COLO829 (cell line): Measurements from ENCODE around the gene PRDM5.

ENCODE experiments used
- DNase-seq: peaks from one replicate; pipeline ENCODE4 v3.0.0; 2012; ENCODE audit warnings: low spot score

The PRDM5 gene

DNA sequence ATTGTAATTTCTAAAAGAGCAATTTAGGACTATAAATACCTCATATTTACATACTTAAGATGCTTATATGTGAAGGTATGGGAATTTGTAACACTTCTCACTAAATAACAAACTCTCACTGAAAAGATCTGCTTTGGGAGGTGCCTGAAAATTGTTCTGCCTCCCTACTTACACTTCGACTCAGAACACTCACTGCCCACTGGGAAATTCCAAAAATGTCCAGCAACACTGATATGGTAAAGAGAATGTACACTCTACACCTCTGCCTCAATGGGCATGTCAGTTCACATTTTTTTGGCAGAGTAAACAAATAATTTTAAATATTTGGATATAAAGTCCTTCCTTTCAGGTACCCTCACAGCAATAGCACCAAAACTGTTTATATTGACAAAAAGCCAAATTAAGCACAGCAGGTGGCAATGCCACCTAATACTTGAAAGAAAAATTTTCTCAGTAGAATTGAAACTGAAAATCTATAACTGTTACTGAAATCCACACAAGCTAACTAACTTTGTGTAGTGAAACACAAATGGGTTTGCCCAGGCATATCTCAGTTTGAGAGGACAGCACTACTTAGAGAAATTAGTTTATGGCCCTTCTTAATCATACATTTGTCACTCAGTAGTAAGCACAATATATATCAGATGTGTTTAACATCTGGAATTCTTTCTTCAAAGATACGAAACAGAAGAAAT lies 67.1 kb downstream of the PRDM5 start:
- DNase-seq = no peak

DNA sequence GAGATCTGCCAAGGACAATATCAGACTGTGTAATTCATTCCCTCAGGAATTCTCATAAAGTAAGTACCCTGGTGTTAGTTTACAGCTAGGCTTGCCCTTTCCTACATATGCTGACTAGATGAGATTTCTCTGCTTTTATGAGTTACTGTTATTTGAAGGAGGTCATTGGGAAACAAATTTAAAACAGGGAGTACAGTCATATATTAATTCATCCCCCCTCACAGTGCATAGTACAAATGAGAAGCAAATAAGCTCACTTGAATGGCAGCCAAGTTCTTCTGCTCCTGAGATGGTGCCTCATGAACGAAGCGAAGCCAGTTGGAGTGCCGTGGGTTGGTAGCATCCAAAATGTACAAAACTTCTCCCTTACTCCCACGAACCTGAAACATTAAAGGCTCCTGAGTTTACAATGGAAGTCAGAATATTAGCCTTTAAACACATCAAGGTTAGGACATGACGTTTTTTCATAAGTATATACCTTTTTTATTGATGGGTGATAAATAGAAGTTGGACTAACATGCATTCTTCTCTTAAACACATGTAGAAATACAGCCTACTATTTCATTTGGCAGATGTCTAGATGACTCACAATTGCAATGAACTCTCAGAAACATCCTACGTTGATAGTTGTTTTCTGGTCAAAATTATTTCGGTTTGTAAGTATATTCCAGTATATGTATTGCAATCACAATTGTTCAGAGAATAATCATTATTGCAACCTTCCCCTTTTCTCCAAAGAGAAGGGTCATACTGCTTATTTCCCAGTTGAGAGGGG lies 69.2 kb downstream of the PRDM5 start:
- DNase-seq = no peak

DNA sequence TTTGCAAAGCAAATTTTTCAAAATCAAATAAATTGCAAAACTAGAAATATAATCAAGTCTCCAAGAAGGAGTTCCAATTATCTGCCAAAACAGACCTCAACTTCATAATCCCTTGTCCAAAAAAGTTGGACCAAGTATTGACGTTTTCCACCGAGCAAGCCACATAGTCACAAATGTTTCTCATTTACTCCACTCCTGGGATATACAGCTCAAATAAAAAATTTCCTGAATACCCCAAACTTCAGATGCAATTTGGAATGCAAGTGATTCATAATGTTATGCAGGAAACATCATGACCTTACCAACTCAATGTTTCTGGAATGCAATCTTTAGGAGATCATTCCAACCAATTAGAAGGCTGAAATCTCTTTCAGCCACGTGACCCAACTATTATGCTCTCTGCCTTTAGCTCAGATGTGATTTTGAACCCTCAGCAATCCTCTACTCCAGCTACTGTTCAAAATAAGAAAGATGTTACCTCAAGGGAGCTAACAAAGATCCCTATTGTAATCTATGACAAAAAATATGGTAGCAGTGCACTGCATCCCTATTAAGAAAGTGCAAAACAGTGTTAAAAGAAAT lies 72.4 kb downstream of the PRDM5 start:
- DNase-seq = no peak

DNA sequence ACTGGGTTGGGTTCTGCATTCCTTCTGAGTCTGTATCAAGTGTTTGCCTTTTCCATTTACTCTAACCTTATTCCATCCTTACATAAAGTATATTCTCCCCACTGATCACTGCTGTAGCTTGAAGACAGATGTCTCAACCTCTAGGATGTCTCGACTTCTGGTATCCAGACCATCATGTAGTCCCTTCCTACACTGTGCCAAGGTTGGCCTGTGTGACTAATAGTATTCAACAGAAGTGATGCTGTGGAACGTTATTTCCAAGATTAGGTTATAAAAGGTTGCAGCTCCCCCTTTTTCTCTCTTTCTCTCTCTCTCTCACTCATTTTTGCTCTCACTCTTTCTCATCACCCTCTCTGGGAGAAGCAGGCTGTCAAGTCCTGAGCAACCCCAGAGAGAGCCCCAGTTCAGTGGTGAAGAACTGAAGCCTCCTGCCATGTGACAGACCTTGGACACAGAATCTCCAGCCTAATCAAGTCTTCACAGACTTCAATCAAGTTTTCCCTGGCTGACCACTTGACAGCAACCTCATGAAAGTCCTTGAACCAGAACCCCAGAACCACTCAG lies 75.4 kb downstream of the PRDM5 start:
- DNase-seq = no peak

DNA sequence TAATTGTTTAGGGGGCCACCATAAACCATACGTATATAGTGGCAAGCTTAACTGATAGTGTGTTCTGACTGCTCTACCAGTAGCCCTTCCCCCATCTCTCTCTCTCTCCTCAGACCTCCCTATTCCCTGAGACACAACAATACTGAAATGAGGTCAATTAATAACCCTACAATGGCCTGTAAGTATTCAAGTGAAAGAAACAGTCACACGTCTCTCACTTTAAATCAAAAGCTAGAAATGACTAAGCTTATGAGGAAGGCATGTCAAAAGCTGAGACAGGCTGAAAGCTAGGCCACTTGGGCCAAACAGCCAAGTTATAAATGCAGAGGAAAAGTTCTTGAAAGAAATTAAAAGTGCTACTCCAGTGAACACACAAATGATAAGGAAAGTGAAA lies 78.0 kb downstream of the PRDM5 start:
- no peak for DNase-seq

DNA sequence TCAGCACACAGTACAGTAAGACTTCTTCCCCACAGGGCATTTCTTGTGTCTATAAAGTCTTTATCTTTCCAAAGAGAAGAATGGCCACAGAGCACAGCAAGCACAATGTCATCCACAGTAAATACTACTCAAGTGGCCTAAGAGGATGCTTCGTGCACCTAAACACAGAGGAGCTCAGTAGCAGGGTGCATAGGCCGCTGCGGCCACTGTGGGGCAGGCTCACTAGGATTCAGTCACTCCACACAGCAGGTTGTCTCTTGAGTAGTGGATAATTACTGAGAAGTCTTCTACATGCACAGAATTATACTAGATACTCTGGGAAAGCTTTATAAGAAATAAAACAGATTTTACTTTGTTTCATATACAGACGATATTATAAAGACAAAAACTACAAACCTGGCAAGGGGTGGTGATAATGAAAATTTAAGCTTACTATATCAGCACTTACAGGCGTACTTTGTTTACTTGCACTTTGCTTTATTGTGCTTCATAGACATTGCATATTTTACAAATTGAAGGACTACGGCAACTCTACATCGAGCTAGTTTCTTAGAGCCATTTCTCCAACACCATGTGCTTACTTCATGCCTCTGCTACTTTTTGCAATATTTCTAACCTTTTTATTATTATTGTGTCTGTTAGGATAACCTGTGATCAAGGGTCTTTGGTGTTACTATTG lies 78.5 kb downstream of the PRDM5 start:
- DNase-seq = peak; percentile 19

DNA sequence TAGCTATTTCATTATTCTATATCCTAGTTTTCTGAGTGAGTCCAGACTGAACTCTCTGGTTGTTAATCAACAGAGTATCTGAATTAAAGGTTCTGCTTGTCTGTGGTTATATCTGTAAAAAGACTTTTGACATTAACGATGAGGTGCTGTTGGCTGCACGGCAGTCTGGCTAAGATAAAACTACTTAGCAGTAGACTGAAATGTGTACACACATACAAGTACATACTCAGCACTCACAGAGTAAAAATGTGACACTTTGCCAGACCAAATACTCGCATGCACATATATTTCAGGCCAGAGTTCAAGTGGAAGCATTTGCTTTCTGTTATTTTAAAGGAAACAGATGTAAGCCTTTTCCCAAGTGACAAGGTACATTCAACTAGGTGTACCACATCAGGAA lies 80.5 kb downstream of the PRDM5 start:
- no peak for DNase-seq

DNA sequence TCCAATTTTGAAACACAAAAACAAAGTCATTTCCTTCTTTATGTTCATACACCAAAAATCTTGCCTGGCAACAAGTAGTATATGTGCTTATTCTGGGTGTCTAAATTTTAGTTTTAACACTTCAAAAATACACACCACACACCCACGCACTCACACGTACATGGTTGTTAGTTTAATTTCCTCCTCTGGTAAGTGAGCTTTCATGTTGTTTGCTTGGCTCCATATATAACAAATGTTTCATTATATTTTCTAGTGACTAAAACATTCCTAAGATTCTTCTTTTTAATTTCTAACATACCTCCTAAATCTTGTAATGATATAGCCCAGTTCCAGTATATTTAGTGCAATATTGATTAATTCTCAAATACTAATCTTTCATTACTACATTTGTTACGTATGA lies 80.9 kb downstream of the PRDM5 start:
- peak; percentile 45 for DNase-seq

DNA sequence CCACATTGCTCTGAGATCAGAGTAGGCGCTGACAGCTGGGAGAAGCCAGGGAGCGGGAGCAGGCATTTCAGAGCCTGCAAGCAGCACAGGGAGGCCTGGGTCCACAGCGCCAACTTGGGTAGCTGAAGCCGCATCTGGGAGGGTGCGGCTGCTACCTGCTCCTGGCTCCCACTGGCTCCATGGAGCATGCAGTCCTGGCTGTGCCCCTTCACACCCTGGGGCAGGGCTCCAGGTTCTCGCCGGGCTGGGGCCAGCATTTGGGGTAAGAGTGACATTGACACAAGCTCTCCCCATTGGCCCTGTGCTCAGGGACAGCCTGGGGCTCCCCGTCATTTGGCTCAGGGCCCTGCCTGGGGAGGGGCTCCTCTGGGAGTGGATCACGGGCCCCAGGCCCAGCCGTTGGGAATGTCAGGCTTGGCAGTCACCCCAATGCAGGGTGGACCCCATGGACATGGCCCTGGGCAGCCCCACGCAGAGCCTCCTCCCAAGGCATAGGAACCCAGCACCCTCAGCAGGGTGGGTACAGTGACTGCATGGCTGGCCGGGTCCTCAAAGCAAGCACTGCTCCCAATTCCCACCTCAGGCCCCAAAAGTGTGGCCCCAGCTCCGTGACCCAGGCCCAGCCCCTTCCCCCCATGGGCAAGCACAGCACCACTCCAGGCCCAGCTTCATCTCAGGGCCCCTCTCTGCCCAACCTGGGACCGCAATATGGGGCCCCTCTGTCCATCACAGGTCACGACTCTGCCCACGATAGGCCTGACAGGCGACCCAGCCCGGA lies 82.4 kb downstream of the PRDM5 start:
- DNase-seq = no peak

DNA sequence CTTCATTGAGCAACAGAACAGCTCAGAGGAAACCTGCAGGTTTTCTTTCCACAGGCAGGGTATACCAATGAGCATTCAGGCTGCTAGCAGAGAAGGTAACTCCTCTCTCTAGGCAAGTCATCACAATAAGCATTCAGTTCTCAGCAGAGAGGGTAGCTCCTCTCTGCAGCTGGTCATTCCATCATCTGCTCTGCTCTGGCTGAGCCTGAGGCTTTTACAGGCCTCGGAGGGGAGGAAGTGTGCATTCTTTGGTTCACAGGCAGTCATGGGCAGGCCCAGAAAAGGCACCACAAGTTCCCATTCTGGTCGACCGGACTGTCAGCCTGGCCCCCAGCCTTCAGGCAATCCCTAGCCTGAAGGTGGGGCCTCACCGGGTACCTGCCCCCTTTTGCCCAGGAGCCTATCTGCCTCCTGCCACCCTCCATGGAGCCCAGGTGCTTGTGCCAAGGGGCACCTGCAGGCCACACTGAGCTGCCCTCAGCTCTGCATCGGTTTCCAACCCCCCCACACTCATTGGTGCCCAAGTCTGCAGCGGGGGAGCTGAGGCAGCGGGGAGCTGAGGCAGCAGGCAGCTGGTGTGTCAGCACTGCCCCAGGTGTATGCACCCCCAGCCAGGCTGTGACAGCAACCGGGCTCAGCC lies 83.1 kb downstream of the PRDM5 start:
- DNase-seq = no peak

DNA sequence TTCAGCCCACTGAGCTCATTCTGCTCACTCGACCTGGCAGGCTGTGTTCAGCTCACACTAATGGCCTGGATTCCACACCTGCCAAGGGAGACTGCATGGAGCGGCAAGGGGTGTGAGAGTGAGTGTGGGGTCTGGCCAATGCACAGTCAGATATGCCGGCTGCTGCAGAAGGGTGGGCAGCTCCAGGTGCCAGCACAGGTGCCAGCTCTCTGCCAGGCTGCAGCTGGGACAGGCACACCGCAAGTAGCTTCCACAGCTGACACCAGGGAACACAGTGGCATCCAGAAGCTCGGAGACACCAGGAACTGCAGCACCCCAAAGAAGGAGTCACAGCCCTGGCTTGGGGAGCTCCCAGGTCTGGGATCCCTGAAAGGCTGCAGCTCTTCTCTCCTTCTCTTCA lies 83.7 kb downstream of the PRDM5 start:
- no peak for DNase-seq

DNA sequence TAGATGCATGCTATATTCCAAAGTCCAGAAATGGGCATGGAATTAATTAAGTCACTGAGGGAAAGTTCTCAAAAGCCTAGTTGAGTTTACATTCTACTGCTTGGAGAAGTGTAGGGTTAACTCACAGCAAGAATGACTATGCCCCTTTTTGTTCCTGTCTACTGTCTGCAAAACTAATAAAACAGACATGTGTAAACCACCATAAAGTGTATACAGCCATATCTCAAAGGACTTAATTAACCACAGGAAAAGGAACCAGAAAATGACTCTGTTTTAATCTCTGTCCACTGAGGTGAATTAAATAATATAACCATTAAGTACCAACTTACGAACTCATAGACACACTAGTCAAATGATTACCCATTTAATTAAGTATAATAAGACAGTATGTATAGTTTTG lies 84.9 kb downstream of the PRDM5 start:
- no peak for DNase-seq

DNA sequence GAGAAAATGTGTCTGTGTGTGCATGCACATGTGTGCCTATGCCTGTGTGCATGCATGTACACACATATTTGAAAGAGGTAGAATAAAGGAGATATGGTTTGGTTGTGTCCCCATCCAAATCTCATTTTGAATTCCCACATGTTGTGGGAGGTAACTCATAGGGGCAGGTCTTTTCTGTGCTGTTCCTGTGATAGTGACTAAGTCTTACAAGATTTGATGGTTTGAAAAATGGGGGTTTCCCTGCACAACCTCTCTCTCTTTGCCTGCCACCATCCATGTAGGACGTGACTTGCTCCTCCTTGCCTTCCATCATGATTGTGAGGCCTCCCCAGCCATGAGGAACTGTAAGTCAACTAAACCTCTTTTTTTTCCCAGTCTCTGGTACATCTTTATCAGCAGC lies 87.2 kb downstream of the PRDM5 start:
- DNase-seq = no peak

DNA sequence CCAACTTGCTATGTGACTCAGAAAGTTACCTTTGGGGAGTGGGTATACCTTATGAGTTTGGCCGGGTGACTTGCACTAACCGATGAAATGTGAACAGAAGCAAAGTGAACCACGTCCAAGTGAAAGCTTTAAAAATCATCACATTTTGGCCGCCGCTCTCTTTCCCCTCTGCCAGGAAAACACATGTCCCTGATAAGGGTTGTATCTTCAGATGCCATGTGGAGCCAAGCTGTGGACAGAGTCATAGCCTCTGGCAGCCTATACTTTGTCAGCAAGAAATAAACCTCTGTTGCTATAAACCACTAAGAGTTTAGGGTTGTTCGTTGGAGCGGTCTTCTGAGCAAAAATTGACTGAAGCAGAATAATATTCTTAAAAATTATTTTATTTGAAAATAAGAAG lies 92.3 kb downstream of the PRDM5 start:
- no peak for DNase-seq

DNA sequence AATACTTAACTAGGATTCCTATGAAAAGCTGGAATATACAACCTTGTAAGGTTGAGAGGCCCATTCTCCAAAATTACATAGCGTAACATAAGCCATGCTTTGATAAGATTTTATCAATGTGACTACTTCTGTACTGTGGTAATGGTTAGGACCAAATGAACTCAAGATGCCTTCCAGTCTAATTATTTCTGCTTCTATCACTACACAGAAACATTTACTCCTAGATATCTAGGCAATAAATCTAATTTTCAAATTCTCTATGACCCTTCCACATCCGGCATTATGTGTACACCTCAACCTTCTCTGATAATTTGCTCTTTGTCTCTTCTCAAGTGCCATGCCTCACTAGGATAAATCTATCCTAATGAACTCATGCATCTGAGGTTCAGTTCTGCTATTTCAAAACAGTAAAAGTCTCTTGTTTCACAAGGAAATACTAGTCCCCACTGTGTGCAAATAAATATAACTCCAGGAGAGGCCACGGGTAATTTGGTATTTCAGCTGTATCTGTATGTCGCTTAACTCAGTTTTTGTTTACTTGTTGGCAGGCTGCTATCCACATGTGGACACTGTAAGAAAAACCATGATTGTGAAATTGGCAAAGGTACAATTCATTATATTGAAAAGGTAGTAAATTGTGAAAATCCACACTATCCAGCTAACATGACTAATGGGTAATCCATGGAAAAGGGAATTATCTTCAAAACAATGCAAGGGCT lies 93.3 kb downstream of the PRDM5 start:
- DNase-seq = no peak

DNA sequence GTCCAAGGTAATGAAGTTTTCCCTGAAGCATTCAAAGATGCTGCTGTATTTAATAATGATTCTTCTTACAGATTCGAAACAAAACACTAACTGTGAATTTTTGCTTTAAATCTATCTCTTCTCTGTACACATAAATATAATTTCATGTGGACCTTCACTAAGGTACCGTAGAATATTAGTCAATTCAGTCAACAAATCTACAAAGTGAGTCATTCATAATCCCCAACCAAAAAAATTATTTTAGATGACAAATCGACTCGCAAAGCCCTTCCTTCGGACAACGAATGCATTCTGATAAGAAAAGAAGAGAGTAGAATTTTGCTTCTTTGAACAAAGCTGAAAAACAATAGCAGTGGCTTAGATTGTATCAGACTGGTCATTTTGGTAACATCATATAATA lies 95.7 kb downstream of the PRDM5 start:
- no peak for DNase-seq

DNA sequence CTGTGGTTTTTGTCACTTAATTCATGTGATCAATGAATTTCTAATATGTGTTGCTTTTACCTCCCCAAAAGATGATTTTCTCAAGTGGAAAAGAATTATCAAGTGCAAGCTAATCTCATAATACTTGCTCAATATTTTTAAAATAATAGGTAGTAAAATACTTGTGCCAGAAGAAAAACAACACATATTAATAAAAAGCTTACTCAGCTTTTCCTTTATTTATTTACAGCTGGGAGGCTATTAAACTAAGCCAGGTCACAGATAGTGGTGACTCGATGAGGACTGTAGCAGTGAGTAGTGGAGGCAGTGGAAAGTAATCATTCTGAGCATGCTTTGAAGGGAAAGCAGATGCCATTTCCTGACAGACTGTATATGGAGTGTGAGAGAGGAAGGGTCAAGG lies 96.1 kb downstream of the PRDM5 start:
- DNase-seq = no peak

DNA sequence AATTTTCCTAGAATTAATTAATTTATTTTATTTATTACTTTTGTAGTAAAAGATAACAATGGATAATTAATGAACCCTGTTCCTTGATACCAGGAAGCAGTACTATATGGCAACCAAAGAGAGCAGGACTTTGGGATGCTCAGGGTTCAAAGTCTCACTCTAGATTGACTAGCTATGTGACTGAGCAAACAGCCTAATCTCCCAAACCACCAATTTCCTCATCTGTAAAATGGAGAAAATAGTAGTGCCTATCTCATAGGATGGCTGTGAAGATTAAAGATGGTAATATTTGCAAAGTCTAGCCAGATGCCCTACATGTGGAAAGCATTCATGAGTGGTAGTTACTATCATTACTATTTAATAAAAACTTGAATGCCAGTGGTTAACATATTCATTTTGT lies 97.6 kb downstream of the PRDM5 start:
- DNase-seq = no peak

DNA sequence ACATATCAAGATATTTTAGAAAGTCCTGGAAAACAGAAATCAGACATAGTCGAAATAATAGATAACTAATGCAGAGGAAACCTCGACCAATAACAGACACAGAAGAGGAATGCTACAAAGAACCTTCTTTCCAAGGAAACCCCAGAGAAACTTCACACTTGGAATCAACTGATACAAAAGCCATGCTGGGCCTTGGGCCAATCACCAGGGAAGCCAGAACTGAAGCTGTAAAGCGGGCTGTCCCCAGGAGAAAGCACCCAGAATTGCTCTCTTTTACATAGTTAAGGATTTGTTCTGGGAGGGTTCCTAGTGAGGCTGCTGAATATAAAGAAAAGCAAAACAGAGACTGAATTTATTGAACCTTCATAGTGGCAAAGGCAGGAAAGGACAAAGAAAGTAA lies 100.5 kb downstream of the PRDM5 start:
- no peak for DNase-seq

DNA sequence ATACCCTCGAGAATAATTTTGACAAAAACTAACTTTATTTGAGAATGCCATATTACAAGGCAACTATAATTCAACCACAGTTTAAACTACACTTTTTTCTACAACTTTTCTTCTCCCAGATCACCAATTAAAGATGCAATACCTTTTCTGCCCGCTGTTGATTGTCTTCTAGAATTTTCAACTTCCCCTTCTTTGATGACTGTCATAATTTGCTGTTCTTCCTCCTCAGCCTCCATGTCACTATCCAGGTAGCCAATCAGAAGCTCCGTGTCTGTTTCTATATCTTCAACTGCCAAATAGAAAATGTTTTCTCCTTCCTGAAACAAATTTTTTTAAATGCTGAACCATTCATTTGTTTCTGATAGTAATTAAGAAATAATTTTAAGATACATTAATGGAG lies 101.5 kb downstream of the PRDM5 start:
- DNase-seq = no peak
